HEK293 (cell line): Measurements from ENCODE around the gene PANX1.

Experiments used
- CTCF ChIP-seq: fragments of 450-650 bp; formaldehyde crosslinking; IDR thresholded peaks from 2 replicates; pipeline ENCODE4 v1.5.1; 2016; ENCODE audit warnings: missing biosample characterization, missing genetic modification characterization
- REST ChIP-seq: fragments of 450-650 bp; formaldehyde crosslinking; IDR thresholded peaks from 2 replicates; pipeline ENCODE4 v1.5.1; 2016; ENCODE audit warnings: missing biosample characterization, missing genetic modification characterization
- YY1 ChIP-seq: fragments of 450-650 bp; formaldehyde crosslinking; IDR thresholded peaks from 2 replicates; pipeline ENCODE4 v1.5.1; 2018; ENCODE audit warnings: missing biosample characterization, missing genetic modification characterization
- ZNF155 ChIP-seq: fragments of 450-650 bp; formaldehyde crosslinking; IDR thresholded peaks from 2 replicates; pipeline ENCODE4 v1.5.1; 2016; ENCODE audit warnings: missing biosample characterization, missing genetic modification characterization
- ZNF174 ChIP-seq: fragments of 450-650 bp; formaldehyde crosslinking; IDR thresholded peaks from 2 replicates; pipeline ENCODE4 v1.5.0; 2017; ENCODE audit warnings: missing biosample characterization, mild to moderate bottlenecking, missing genetic modification characterization
- ZNF23 ChIP-seq: fragments of 450-650 bp; formaldehyde crosslinking; IDR thresholded peaks from 2 replicates; pipeline ENCODE4 v1.5.1; 2016; ENCODE audit warnings: missing biosample characterization, missing genetic modification characterization, borderline replicate concordance
- ZNF24 ChIP-seq: fragments of 450-650 bp; formaldehyde crosslinking; IDR thresholded peaks from 2 replicates; pipeline ENCODE4 v1.5.1; 2016; ENCODE audit warnings: missing biosample characterization, missing genetic modification characterization
- ZNF426 ChIP-seq: fragments of 450-650 bp; formaldehyde crosslinking; IDR thresholded peaks from 2 replicates; pipeline ENCODE4 v1.5.1; 2017; ENCODE audit warnings: missing biosample characterization, missing genetic modification characterization, mild to moderate bottlenecking, inconsistent platforms, moderate library complexity
- ZNF548 ChIP-seq: fragments of 450-650 bp; formaldehyde crosslinking; IDR thresholded peaks from 2 replicates; pipeline ENCODE4 v1.5.1; 2016; ENCODE audit warnings: missing biosample characterization, missing genetic modification characterization
- ZNF621 ChIP-seq: fragments of 450-650 bp; formaldehyde crosslinking; IDR thresholded peaks from 2 replicates; pipeline ENCODE4 v1.5.1; 2017; ENCODE audit warnings: missing biosample characterization, missing genetic modification characterization
- ZNF776 ChIP-seq: fragments of 450-650 bp; formaldehyde crosslinking; IDR thresholded peaks from 2 replicates; pipeline ENCODE4 v1.5.0; 2017; ENCODE audit warnings: missing biosample characterization, missing genetic modification characterization, borderline replicate concordance

- TF ChIP-seq CTCF (tag by site-specific recombination) = no peak
- no peak for TF ChIP-seq YY1
- TF ChIP-seq ZNF24 (tag by site-specific recombination) = no peak
- TF ChIP-seq ZNF426 = no peak
- no peak for TF ChIP-seq ZNF174 (tag by site-specific recombination)
- TF ChIP-seq ZNF776 (tag by site-specific recombination) = no peak
- TF ChIP-seq ZNF621 (tag by site-specific recombination) = no peak
- no peak for TF ChIP-seq ZNF548 (tag by site-specific recombination)
- no peak for TF ChIP-seq ZNF155 (tag by site-specific recombination)
- no peak for TF ChIP-seq ZNF23 (tag by site-specific recombination)
- TF ChIP-seq REST (tag by site-specific recombination) = no peak
Observed at GRCh38 chr11:94201004-94201465, 72.4 kb downstream of the PANX1 start.
